K562 (cell line): ENCODE data around the gene GALK2. TPM values are rescaled to one million over a fixed set of nuclear protein-coding genes. Genes with fewer than 3 reads are reported as not detected.

Experiments
- ATAC-seq: fragments of 200-7000 bp; cut with Tn5 transposase; 3 replicates; pipeline ENCODE4 v1.9.1; 2020; ENCODE audit warnings: moderate library complexity
- BruUV-seq: library from RNA; stranded (reverse); fragments of 400-500 nt; replicated peaks from 2 replicates; lab custom pipeline; 2021; lab: Mats Ljungman, UMichigan
- CTCF ChIA-PET: fragments of 300-600 bp; formaldehyde crosslinking; extraction: SDS; loops from one replicate; lab custom pipeline; 2021; ENCODE audit warnings: low intra/inter-chr PET ratio; lab: Yijun Ruan, JAX
- POLR2A ChIA-PET: fragments of 300-600, 350-650 bp; sonication (Branson Sonifier 250); formaldehyde crosslinking; extraction: SDS; loops from one replicate; lab custom pipeline; 2021; ENCODE audit warnings: antibody characterized with exemption, inconsistent platforms; lab: Yijun Ruan, JAX
- DNase-seq, 4 experiments: peaks; one replicate each; pipeline versions ENCODE4 v3.0.0 to v3.0.0-alpha.2; 2011 to 2018; ENCODE audit warnings: low spot score in 3 of 4, mixed read lengths in 3 of 4; ENCODE audit errors: extremely low read depth in 1 of 4
- FAIRE-seq: peaks from 2 replicates; lab custom pipeline; 2011; peaks lifted over from hg19 to GRCh38; lab: Jason Lieb, UNC
- H2AFZ ChIP-seq: 2 replicates; pipeline ENCODE4 v1.6.0; 2011; ENCODE audit warnings: low read depth, low read length, control low read depth, inconsistent platforms
- H3K27ac ChIP-seq: fragments of 200-600 bp; 3 replicates; pipeline ENCODE4 v1.8.0; 2011; ENCODE audit warnings: low read depth, mild to moderate bottlenecking, control low read depth, inconsistent platforms, low read length, moderate library complexity, mixed read lengths; ENCODE audit errors: extremely low read depth
- H3K27me3 ChIP-seq, 2 experiments: fragments of 300-600 bp in 1 of 2; 2 replicates in 1 of 2; 3 replicates in 1 of 2; pipeline versions ENCODE4 v1.6.0 to v1.8.0; 2011; ENCODE audit warnings: inconsistent platforms in 2 of 2, low read length in 2 of 2, mild to moderate bottlenecking in 1 of 2, mixed read lengths in 1 of 2, moderate library complexity in 1 of 2; ENCODE audit not compliant: control insufficient read depth in 2 of 2, insufficient read depth in 2 of 2
- H3K36me3 ChIP-seq: fragments of 300-600 bp; 3 replicates; pipeline ENCODE4 v1.8.0; 2011; ENCODE audit warnings: mild to moderate bottlenecking, low read length, inconsistent platforms; ENCODE audit not compliant: control insufficient read depth, insufficient read depth
- H3K4me1 ChIP-seq, 2 experiments: fragments of 200-600 bp in 1 of 2; replicated peaks in 1 of 2; 2 replicates in 1 of 2; 3 replicates in 1 of 2; pipeline versions ENCODE4 v1.5.1 to v1.8.0; 2011; ENCODE audit warnings: inconsistent platforms in 2 of 2, low read length in 2 of 2, mild to moderate bottlenecking in 1 of 2, mixed read lengths in 1 of 2, moderate library complexity in 1 of 2; ENCODE audit not compliant: control insufficient read depth in 2 of 2, insufficient read depth in 2 of 2
- H3K4me2 ChIP-seq: 2 replicates; pipeline ENCODE4 v1.6.1; 2011; ENCODE audit warnings: low read length, control low read depth, inconsistent platforms, mixed read lengths; ENCODE audit not compliant: insufficient read depth
- H3K4me3 ChIP-seq: fragments of 200-600 bp; sonication (generic), shearing (Covaris generic); 2 replicates; pipeline ENCODE4 v1.5.1; 2016; ENCODE audit warnings: control low read depth, inconsistent platforms
- H3K79me2 ChIP-seq: fragments of 200-600 bp; 3 replicates; pipeline ENCODE4 v1.8.0; 2011; ENCODE audit warnings: low read length, inconsistent platforms; ENCODE audit not compliant: control insufficient read depth, insufficient read depth
- H3K9ac ChIP-seq, 2 experiments: 2 replicates each; pipeline versions ENCODE4 v1.6.0 to v1.6.1; 2011; ENCODE audit warnings: low read depth in 2 of 2, low read length in 2 of 2, control low read depth in 1 of 2, inconsistent platforms in 1 of 2, mild to moderate bottlenecking in 1 of 2, mixed read lengths in 1 of 2; ENCODE audit not compliant: insufficient read depth in 1 of 2
- H3K9me1 ChIP-seq: one replicate; pipeline ENCODE4 v1.6.0; 2011; ENCODE audit warnings: inconsistent platforms, mild to moderate bottlenecking, low read length, moderate library complexity; ENCODE audit not compliant: control insufficient read depth, insufficient read depth
- H3K9me3 ChIP-seq: replicated peaks from 2 replicates; pipeline ENCODE4 v1.5.1; 2011; ENCODE audit warnings: low read depth, low read length, inconsistent platforms; ENCODE audit not compliant: control insufficient read depth, insufficient read depth
- H4K20me1 ChIP-seq: replicated peaks from 2 replicates; pipeline ENCODE4 v1.6.1; 2011; ENCODE audit warnings: low read length, inconsistent platforms, mixed read lengths; ENCODE audit not compliant: control insufficient read depth, insufficient read depth
- BCL6 ChIP-seq: fragments of 250-450 bp; sonication (Bioruptor Pico); IDR thresholded peaks from 2 replicates; pipeline ENCODE4 v1.4.0; 2020
- CHD4 ChIP-seq: fragments of 200-600 bp; sonication (generic); IDR thresholded peaks from 3 replicates; pipeline ENCODE4 v1.6.1; 2012; ENCODE audit warnings: low read depth, mild to moderate bottlenecking, mixed read lengths, low read length, inconsistent platforms; ENCODE audit not compliant: insufficient read depth, insufficient replicate concordance, poor library complexity, severe bottlenecking
- ETV6 ChIP-seq, 3 experiments: fragments of 150-350 bp in 1 of 3; sonication (generic) in 1 of 3; formaldehyde crosslinking in 1 of 3; IDR thresholded peaks; 2 replicates each; pipeline versions ENCODE4 v1.6.1 to v1.8.0; 2014 to 2022; ENCODE audit warnings: borderline replicate concordance in 2 of 3, low read depth in 2 of 3, antibody characterized with exemption in 1 of 3, low read length in 1 of 3, mild to moderate bottlenecking in 1 of 3, missing genetic modification reagents in 1 of 3
- HDAC8 ChIP-seq: fragments of 450-650 bp; IDR thresholded peaks from 2 replicates; pipeline ENCODE4 v1.6.1; 2016; ENCODE audit warnings: mild to moderate bottlenecking, missing genetic modification characterization, moderate library complexity, missing compliant biosample characterization
- JUNB ChIP-seq: fragments of 450-650 bp; formaldehyde crosslinking; conservative IDR thresholded peaks from 2 replicates; pipeline ENCODE4 v1.4.0; 2020; ENCODE audit warnings: mild to moderate bottlenecking
- PBX2 ChIP-seq, 2 experiments: IDR thresholded peaks in 1 of 2; conservative IDR thresholded peaks in 1 of 2; 2 replicates each; pipeline ENCODE4 v1.6.1; 2016; ENCODE audit warnings: low read depth in 2 of 2, mild to moderate bottlenecking in 1 of 2, missing compliant biosample characterization in 1 of 2, missing genetic modification characterization in 1 of 2, moderate library complexity in 1 of 2
- PHF20 ChIP-seq: fragments of 450-650 bp; IDR thresholded peaks from 2 replicates; pipeline ENCODE4 v1.6.1; 2018; ENCODE audit not compliant: partially characterized antibody
- SMAD4 ChIP-seq: fragments of 250-450 bp; sonication (Bioruptor Pico); conservative IDR thresholded peaks from 2 replicates; pipeline ENCODE4 v1.8.0; 2021; ENCODE audit warnings: inconsistent platforms, mild to moderate bottlenecking, moderate library complexity
- SRSF1 ChIP-seq: fragments of 200-400 bp; formaldehyde crosslinking; IDR thresholded peaks from 2 replicates; pipeline ENCODE4 v1.6.1; 2017; ENCODE audit warnings: mild to moderate bottlenecking, low read depth, low read length, moderate library complexity
- SRSF3 ChIP-seq: fragments of 200-400 bp; formaldehyde crosslinking; IDR thresholded peaks from 2 replicates; pipeline ENCODE4 v1.6.1; 2016; ENCODE audit warnings: mild to moderate bottlenecking, low read length, moderate library complexity; ENCODE audit not compliant: insufficient read depth
- XRCC3 ChIP-seq: fragments of 450-650 bp; IDR thresholded peaks from 2 replicates; pipeline ENCODE4 v1.6.1; 2017; ENCODE audit warnings: mild to moderate bottlenecking, moderate library complexity
- YY1 ChIP-seq, 3 experiments: IDR thresholded peaks; 2 replicates each; pipeline ENCODE4 v1.6.1; 2011; ENCODE audit warnings: low read length in 2 of 3, mild to moderate bottlenecking in 2 of 3, moderate library complexity in 2 of 3, borderline replicate concordance in 1 of 3, control low read depth in 1 of 3, low read depth in 1 of 3; ENCODE audit not compliant: insufficient read depth in 3 of 3, insufficient replicate concordance in 2 of 3, control insufficient read depth in 1 of 3, insufficient read length in 1 of 3; ENCODE audit errors: extremely low read depth in 1 of 3
- ZNF584 ChIP-seq: fragments of 200-800 bp; sonication (Bioruptor generic); IDR thresholded peaks from 2 replicates; pipeline ENCODE4 v1.6.1; 2016; ENCODE audit warnings: low read depth, mild to moderate bottlenecking, missing genetic modification characterization, missing compliant biosample characterization
- ZNF639 ChIP-seq, 2 experiments: fragments of 200-800 bp in 1 of 2; sonication (Bioruptor generic) in 1 of 2; sonication (generic) in 1 of 2; formaldehyde crosslinking in 1 of 2; IDR thresholded peaks in 1 of 2; conservative IDR thresholded peaks in 1 of 2; 2 replicates each; pipeline versions ENCODE4 v1.5.0 to v1.6.1; 2016 to 2020; ENCODE audit warnings: missing compliant biosample characterization in 1 of 2, missing genetic modification characterization in 1 of 2, missing genetic modification reagents in 1 of 2
- ZNF740 ChIP-seq, 3 experiments: fragments of 200-800 bp in 1 of 3; sonication (Bioruptor generic) in 1 of 3; sonication (generic) in 1 of 3; formaldehyde crosslinking in 1 of 3; IDR thresholded peaks; 2 replicates each; pipeline versions ENCODE4 v1.6.1 to v1.8.0; 2016 to 2022; ENCODE audit warnings: mild to moderate bottlenecking in 2 of 3, missing compliant biosample characterization in 2 of 3, missing genetic modification characterization in 2 of 3, missing genetic modification reagents in 1 of 3
- in situ Hi-C: fragments of 300-500 bp; cut with MboI; formaldehyde crosslinking; loops from 4 replicates; pipeline ENCODE4 v1.15.0; 2018; ENCODE audit warnings: inconsistent platforms, mixed read lengths
- intact Hi-C: fragments of 100-400 bp; cut with micrococcal nuclease; formaldehyde crosslinking; loops from 2 replicates; pipeline ENCODE4 v1.14.2; 2022
- polyA plus RNA-seq, 8 experiments: library from polyadenylated mRNA; depleted of rRNA in 4 of 8; stranded (reverse) in 5 of 8; unstranded in 3 of 8; fragments of >200 nt; fragmentation: Nextera tagmentation in 2 of 8; fragmentation: Illumina TruSeq in 1 of 8; extraction: Ambion mirVana in 2 of 8; extraction: Trizol in 1 of 8; gene quantifications; 2 replicates each; pipeline versions ENCODE4 v1.2.1 to v1.2.3, GENCODE V29; 2011 to 2014; ENCODE audit warnings: inconsistent platforms in 1 of 8, missing spikeins in 1 of 8
- total RNA-seq, 7 experiments: library from RNA; depleted of rRNA in 6 of 7; stranded (reverse); fragments of >200 nt in 6 of 7; fragmentation: Illumina TruSeq in 2 of 7; extraction: Trizol in 2 of 7; gene quantifications; 2 replicates each; pipeline versions ENCODE4 v1.2.1 to v1.2.3, GENCODE V29; 2011 to 2021; ENCODE audit warnings: low replicate concordance in 1 of 7

Gene GALK2
- total and polyA plus RNA-seq, 9 of the 15 experiments (the other 6 are each of a cell fraction or from before 2014, with no cell fraction given), result 32.8 to 82.0 (median 54.4) TPM

- H3K4me2 ChIP-seq, result no peak overlapping the region
- no peak overlapping the region for H3K9ac ChIP-seq
- ChIA-PET CTCF (no interaction called here), POLR2A (no interaction called here)
- H3K27ac ChIP-seq, result no peak overlapping the region
- no peaks in the 10 kb centered on the region for H3K4me1 ChIP-seq
- H3K79me2 ChIP-seq, result no peaks in the 10 kb centered on the region
- FAIRE-seq, result no peak
- H3K9me1 ChIP-seq, result no peaks in the 10 kb centered on the region
- peaks cover 42% of the 10 kb centered on the region for H3K36me3 ChIP-seq
- no peaks in the 10 kb centered on the region for H4K20me1 ChIP-seq
- BruUV-seq, result no TSS peak
- H2AFZ ChIP-seq, result no peak overlapping the region
- no peaks in the 10 kb centered on the region for H3K9me3 ChIP-seq
- in situ Hi-C loops, result no loop called here
- no peak overlapping the region for H3K4me3 ChIP-seq
- H3K27me3 ChIP-seq, result no peaks in the 10 kb centered on the region
- intact Hi-C loops, result no loop called here
- ATAC-seq, result no peak
- DNase-seq, result no peak
- TF ChIP-seq JUNB, result no peak
- TF ChIP-seq XRCC3, result no peak
- TF ChIP-seq PHF20, result no peak
- TF ChIP-seq HDAC8 (tag), result no peak
- TF ChIP-seq SRSF1, result no peak
- no peak for TF ChIP-seq SRSF3
- no peak for TF ChIP-seq SMAD4 (CRISPR knock-in tag)
- no peak for TF ChIP-seq BCL6 (CRISPR knock-in tag)
- no peak for TF ChIP-seq PBX2 (CRISPR knock-in tag; IDR thresholded peaks at IDR 0.05; ENCODE audit: low read depth)
- TF ChIP-seq PBX2 (tag; conservative IDR thresholded peaks at IDR 0.05; ENCODE audit: low read depth), result no peak
- TF ChIP-seq ZNF740 (CRISPR knock-in tag; IDR thresholded peaks at IDR 0.05), result no peak
- no peak for TF ChIP-seq ZNF740 (tag; IDR thresholded peaks at IDR 0.05)
- TF ChIP-seq YY1 (IDR thresholded peaks at IDR 0.05; ENCODE audit: borderline replicate concordance in 1 of 3, control insufficient read depth in 1 of 3, extremely low read depth in 1 of 3, insufficient read depth in 3 of 3, insufficient read length in 1 of 3, insufficient replicate concordance in 2 of 3, low read depth in 1 of 3, low read length in 2 of 3), result no peak
- no peak for TF ChIP-seq ZNF639 (CRISPR knock-in tag; conservative IDR thresholded peaks at IDR 0.05 in 1 of 2, IDR thresholded peaks at IDR 0.05 in 1 of 2)
- TF ChIP-seq ZNF584 (CRISPR knock-in tag), result no peak
- TF ChIP-seq ETV6 (IDR thresholded peaks at IDR 0.05; ENCODE audit: borderline replicate concordance in 1 of 2, low read depth in 2 of 2, low read length in 1 of 2), result no peak
- no peak for TF ChIP-seq ETV6 (CRISPR knock-in tag; IDR thresholded peaks at IDR 0.05; ENCODE audit: borderline replicate concordance)
- no peak for TF ChIP-seq CHD4
Observed at GRCh38 chr15:49293941-49294340, 123.9 kb downstream of the GALK2 start.
